Measurements from ENCODE around the gene ALDOA.
"Not testable (repeated sequence)": the region's sequence is repeated elsewhere in the genome, so short reads cannot be mapped to it uniquely, and the experiment has no call there.

The ALDOA gene

DNA sequence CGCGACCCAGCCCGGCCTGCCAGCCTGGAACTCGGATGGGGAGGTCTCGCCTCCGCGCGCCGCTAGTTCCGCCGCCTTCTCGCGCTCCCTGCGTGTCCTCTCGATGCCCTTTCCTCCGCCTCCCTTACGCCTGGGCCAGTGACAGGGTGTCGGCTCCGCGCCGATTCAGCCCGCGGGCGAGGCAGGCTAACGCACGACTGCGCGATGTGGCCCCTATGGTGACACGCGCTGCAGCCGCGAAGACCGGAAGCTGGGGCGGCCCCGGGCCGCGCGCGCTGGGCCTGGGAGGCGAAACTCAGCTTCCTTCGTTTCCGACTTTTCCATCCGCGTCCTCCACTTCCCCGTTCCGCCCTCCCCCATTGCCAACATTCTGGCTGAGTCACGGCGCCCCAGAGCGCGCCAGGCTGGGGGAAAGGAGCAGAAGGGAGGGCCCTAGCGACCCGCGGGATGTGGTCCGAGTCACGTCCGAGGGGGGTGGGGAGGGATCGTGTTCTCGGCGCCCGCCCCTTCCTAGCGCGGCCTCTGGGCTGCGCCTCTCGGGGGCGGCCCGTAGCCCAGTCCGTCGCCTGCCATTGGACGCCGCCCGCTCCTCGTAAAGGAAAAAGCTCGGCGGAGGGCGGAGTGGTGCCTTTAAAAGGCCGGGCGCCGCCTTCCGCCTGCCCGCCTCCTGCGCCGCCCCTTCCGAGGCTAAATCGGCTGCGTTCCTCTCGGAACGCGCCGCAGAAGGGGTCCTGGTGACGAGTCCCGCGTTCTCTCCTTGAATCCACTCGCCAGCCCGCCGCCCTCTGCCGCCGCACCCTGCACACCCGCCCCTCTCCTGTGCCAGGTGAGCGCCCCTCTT, at the start of gene ALDOA:
Gene ALDOA (plus strand): TSS at position 659 of the 841 bp plus-strand sequence. CDS start 1,138 bp downstream, outside the sequence.
- DNase-seq, result peak; percentile 98

- no peak for DNase-seq
These were observed 48.8 kb upstream of the ALDOA start for GRCh38 chr16:30016555-30017276.

DNA sequence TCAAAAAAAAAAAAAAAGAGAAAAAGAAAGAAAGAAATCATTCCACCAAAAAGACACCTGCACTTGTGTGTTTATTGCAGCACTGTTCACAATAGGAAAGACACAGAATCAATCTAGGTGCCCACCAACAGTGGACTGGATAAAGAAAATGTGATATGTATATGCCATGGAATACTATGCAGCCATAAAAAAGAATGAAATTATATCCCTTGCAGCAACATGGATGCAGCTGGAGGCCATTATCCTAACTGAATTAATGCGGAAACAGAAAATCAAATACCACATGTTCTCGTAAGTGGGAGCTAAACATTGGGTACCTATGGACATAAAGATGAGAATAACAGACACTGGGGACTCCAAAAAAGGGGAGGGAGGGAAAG, 48.3 kb upstream of the ALDOA start:
- no peak for DNase-seq

- DNase-seq, result not testable (repeated sequence)
These were observed 47.6 kb upstream of the ALDOA start for GRCh38 chr16:30017937-30018336.

GRCh38 chr16:30018731-30019158, 46.8 kb upstream of the ALDOA start:
- DNase-seq, result no peak

- DNase-seq, result no peak
These were observed 42.7 kb upstream of the ALDOA start, which contains the start of gene C16orf92 for GRCh38 chr16:30022887-30023286. Gene C16orf92 (plus strand): TSS chr16:30023198. CDS start chr16:30023341, 143 bp downstream.

DNA sequence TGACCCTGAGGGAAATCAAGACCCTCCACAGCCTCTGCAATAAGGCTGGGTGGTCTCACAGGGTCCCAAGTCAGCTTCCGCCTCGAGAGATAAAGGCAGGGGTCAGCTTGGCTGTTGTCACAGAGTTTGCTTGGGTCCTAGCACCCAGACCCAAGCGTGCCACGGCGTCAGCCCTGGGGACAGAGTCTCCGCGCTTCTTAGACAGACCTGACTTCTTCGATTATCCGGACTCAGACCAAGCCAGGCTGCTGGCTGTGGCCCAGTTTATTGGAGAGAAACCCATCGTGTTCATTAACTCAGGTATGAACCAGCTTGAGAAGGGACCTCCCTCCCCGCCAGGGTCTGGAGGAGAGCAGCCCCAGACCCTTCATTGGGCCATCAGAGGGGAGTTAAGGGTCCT, 42.0 kb upstream of the ALDOA start:
- no peak for DNase-seq

- DNase-seq, result no peak
These were observed 41.1 kb upstream of the ALDOA start for GRCh38 chr16:30024451-30024850.

DNA sequence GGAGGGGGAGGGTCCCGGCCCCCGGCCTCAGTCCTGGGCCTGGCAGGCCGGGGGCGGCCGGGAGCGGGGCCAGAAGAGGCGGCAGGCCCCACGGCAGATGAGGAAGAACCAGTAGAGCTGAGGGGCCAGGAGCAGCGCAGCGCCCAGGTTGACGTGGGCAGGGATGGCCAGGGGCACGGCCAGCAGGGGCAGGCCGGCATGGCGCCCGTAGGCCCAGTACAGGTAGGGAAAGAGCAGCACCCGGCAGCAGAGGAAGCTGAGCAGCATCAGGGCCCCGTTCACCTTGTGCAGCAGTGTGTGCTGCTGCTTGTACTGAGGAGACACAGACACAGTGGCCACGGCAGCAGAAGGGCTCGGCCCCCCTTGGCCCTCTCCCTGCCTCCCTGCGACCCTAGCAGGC, 40.4 kb upstream of the ALDOA start:
- DNase-seq, result no peak

GRCh38 chr16:30025574-30025973, 40.0 kb upstream of the ALDOA start:
- DNase-seq, result no peak

GRCh38 chr16:30026449-30026848, 39.1 kb upstream of the ALDOA start:
- DNase-seq, result no peak

DNA sequence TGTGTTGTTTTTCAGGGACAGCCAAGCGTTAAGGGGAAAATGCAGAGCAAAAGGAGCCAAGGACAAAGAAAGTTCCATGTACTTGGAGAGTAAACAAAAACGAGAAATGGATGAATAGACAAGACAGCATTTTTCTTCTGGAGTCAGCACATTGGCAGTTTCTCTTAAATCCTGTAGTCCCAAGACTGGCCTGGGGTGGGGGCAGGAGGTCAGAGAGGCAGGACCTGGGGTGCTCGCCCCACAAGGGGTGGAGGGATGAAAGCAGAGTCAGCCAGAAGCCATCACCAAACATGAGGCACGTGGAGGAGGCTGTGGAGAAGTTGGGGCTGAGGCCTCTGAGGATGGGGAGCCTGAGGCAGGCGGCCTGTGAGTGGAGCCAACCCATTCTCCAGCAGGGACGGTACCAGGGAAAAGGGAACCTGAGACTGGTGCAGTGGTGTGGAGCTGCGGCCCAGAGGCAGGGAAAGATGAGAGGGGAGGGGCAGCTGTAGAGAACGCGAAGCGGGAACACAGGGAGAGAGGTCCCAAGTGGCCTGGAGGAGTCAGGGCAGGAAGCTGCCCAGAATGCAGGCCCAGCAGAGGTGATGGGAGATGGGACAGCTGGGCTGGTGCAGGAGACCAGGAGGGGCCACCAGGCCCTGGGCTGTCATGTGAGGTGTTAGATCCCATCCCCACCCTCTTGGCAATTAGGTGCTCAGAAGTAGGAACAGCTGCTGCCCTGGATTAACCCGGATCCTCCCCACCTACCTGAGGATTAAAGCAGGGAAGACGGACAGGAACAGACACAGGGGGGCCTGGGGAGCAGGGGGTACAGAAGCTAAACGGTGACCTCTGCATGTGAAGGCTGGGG, 37.7 kb upstream of the ALDOA start:
- no peak for DNase-seq

- peak; percentile 52 for DNase-seq
These were observed 37.0 kb upstream of the ALDOA start for GRCh38 chr16:30028438-30029076.

DNA sequence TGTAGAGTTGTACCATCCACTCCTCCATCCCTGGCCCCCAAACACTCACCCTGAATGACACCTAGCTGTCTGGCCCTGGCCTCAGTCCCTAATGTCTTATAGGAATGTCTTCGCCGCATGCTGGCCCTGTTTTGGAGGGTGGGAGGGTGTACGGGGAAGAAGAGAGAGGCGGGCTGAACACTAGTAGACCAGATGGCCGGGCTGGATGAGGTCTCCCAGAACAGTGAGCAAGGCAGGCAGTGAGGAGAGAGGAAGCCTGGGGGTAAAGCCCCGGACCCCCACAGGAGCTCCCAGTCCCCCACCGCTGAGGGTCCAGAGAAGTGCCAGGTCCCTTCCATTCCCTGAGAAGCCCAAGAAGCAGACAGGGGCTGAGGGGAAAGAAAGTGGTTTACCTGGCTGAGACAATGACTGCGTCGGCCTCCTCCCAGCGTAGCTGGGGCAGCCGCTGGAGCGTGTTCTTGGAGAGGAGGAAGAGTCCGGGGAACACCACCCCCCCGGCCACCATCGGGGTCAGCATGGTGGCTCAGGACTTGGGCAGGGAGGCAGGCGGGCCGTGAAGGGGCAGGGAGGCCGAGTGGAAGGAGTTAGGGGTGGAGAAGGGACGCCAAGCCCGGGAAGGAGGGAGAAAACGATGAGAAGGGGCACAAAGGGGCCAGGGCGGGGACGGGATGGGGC, 35.4 kb upstream of the ALDOA start:
- DNase-seq, result no peak

DNA sequence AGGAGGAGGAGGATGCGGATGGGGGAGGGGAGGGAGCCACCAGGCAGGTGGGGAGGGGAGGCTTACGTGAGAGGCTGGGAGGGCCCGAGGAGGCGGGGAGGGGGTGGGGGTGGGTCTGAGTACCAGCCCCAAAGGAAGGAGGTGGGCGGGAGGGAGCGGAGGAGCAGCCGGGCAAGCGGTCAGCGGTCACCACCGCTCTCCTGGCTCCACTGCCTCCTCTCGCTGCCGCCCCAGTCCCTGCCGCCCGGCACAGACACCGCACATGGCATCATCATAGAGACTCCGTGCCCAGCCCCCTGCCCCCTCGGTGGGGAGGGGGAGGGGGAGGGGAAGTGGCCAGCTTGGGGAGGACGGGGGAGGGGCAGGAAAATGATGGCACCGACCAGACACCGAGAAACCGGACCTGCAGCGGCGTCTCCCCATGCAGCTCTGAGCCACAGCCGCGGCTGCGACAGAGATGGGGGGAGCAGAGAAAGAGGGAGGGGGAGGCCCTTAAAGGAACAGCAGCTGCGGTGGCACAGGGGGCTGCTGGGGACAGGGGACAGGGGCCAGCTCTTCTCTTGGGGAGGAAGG, 34.6 kb upstream of the ALDOA start, which contains the start of gene TLCD3B:
Gene TLCD3B (minus strand): TSS at position 431 of the 573 bp plus-strand sequence. CDS start 744 bp downstream, outside the sequence.
- DNase-seq, result no peak

- no peak for DNase-seq
These were observed 34.1 kb upstream of the ALDOA start for GRCh38 chr16:30031477-30031918.

- DNase-seq, result peak; percentile 88
These were observed 33.3 kb upstream of the ALDOA start for GRCh38 chr16:30032083-30032819.

DNA sequence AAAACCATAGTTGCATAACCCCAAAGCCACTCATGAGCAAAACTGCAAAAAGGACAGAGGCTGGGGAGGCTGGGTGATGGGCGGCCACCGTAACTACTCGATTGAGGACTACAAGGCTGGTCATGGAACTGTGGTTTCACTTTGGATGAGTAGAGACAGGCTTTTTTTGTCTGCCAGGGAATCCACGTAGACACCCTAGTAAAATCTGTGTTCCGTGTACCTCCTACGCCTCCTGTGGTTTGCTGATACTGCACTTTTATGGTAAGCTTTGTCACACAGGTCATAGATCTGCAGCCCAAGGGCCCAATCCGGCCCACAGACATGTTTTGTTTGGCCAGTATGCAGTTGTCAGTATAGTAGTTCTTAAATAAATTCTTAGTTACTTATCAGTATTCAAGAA, 32.3 kb upstream of the ALDOA start:
- DNase-seq, result no peak

GRCh38 chr16:30040221-30040620, 25.3 kb upstream of the ALDOA start:
- no peak for DNase-seq

DNA sequence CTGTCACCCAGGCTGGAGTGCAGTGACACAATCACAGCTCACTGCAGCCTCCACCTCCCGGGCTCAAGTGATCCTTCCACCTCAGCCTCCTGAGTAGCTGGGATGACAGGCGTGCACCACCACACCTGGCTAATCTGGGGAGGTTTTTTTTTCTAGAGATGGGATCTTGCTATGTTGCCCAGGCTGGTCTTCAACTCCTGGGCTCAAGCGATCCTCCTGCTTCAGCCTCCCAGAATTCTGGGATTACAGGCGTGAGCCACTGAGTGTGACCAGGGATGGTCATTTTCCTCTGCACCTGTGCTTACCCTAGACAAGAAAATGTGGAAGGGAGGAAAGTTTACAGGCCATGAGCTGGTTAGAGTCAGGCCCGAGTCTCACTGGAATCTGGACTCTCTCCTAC, 24.9 kb upstream of the ALDOA start:
- not testable (repeated sequence) for DNase-seq

DNA sequence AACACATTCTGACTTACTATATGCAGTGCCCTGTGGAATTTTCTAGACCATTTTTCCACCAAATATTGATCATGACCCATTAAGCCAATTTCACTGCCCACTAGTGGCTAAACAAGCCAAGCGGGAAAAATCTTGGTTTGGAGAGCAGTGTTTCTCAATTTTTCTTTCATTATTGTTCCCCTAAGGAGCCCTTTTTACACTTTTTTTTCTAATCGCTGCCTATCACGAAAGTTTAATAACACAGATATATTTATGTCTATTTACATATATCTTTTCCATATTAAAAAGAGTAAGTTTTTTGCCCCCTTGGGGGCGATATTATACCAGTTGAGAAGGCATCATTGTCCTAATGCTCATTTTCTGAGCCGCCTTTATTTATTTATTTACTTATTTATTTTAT, 23.7 kb upstream of the ALDOA start:
- DNase-seq, result peak; percentile 15
